ENCODE data around the gene SRRM4. TPM values are rescaled to one million over a fixed set of nuclear protein-coding genes. Genes with fewer than 3 reads are reported as not detected.

SRRM4 gene
- total RNA-seq, 1 donor from 2014 or later, result 1.7 TPM

DNA sequence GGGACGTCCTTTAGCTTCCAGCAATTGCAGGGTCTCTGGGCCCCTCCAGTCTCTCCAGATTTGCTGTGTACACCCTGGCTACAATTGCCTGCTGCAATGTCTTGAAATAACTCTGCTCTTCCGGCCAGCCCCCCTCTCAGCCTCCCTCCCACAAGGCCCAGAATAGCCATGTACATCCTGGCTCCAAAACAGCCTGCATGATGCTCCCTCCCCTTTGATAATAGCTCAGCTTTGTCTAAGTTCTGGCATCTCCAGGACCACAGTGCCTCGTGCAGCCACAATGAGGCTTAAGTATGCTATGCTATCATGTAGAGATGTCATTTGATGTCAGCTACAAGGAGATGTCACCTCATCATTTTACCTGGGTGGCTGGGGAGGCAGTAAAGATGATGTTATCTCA, 74.6 kb downstream of the SRRM4 start:
- Mint-ChIP-seq H3K36me3 (no peaks in the 10 kb centered on the region), H3K9me3 (peaks cover 4% of the 10 kb centered on the region), H3K27me3 (ENCODE audit: low read depth) (peaks cover 10% of the 10 kb centered on the region), H3K4me3 (no peak overlapping the region), H3K4me1 (no peaks in the 10 kb centered on the region), H3K27ac (no peak overlapping the region)
- no peak for TF ChIP-seq CTCF (IDR thresholded peaks at IDR 0.05; ENCODE audit: unreplicated experiment)
- DNase-seq (ENCODE audit: low spot score in 2 of 2, unreplicated experiment in 2 of 2), result no peak

- no peaks in the 10 kb centered on the region for H3K36me3 Mint-ChIP-seq
- no peak overlapping the region for H3K4me3 Mint-ChIP-seq
- no peaks in the 10 kb centered on the region for H3K9me3 Mint-ChIP-seq
- no peaks in the 10 kb centered on the region for H3K4me1 Mint-ChIP-seq
- DNase-seq (ENCODE audit: low spot score in 2 of 2, unreplicated experiment in 2 of 2), result peak; percentile 60 to 81
- H3K27me3 Mint-ChIP-seq (ENCODE audit: low read depth), result peaks cover 10% of the 10 kb centered on the region
- no peak overlapping the region for H3K27ac Mint-ChIP-seq
- TF ChIP-seq CTCF (IDR thresholded peaks at IDR 0.05; ENCODE audit: unreplicated experiment), result no peak
These were observed 79.8 kb downstream of the SRRM4 start for GRCh38 chr12:119060847-119061796.

DNA sequence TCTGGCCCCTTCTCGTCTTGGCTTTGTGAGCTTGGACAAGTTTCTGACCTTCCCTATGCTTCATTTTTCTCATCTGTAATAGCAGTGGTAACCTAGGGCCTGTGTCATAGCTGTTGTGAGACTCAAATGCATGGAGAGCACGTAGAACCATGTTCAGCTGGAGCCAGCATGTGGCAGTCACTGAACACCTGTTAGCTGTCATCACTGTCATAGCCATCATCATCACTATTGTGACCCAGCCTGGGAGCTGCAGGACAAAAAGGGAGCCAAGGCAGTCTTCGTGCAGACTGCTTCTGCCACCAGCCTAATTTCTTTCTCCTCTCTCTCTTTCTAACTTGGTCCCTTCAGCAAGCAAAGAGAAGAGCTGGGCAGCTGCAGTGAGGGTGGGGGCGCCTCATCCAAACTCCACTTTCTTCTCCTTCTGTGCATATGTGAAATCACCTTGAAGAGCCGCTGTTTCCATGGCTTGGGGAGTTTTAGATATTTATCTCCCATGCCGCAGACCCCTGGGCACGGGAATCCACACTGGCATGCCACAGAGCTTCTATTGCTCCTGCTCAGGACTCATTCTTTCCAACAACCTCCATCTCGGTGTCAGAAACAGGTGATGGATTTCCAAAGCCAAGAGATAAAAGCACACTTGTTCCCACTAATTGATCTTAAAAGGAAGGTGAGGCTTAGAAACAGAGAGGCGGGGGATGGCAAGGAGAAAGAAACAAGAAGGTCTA, 87.0 kb downstream of the SRRM4 start:
- no peak for TF ChIP-seq CTCF (IDR thresholded peaks at IDR 0.05; ENCODE audit: unreplicated experiment)
- Mint-ChIP-seq H3K27ac (no peak overlapping the region), H3K4me1 (no peaks in the 10 kb centered on the region), H3K4me3 (no peak overlapping the region), H3K9me3 (no peaks in the 10 kb centered on the region), H3K36me3 (no peaks in the 10 kb centered on the region), H3K27me3 (ENCODE audit: low read depth) (peaks cover 62% of the 10 kb centered on the region)
- no peak for DNase-seq (ENCODE audit: low spot score in 2 of 2, unreplicated experiment in 2 of 2)

GRCh38 chr12:119069147-119069642, 87.9 kb downstream of the SRRM4 start:
- no peaks in the 10 kb centered on the region for H3K36me3 Mint-ChIP-seq
- H3K27ac Mint-ChIP-seq, result no peak overlapping the region
- no peak overlapping the region for H3K4me3 Mint-ChIP-seq
- no peaks in the 10 kb centered on the region for H3K9me3 Mint-ChIP-seq
- no peak for TF ChIP-seq CTCF (IDR thresholded peaks at IDR 0.05; ENCODE audit: unreplicated experiment)
- no peak for DNase-seq (ENCODE audit: low spot score in 2 of 2, unreplicated experiment in 2 of 2)
- peaks cover 63% of the 10 kb centered on the region for H3K27me3 Mint-ChIP-seq (ENCODE audit: low read depth)
- no peaks in the 10 kb centered on the region for H3K4me1 Mint-ChIP-seq

DNA sequence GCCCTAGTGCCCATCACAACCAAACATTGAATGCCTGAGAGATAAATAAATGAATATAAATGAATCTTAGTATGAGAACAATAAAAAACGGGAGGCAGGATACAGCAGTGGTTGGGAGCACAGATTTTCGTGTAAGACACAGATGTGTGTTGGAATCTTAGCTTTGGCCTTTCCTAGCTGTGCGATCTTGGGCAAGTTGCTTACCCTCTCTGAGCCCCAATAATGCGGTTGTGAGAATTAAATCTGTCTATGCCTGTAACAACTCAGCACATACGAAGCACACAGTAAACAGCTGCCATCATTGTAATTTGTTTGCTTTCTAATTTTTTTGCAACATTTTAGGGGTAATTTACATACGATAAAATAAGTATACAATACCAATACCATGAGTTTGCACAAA, 89.8 kb downstream of the SRRM4 start:
- Mint-ChIP-seq H3K4me1 (no peaks in the 10 kb centered on the region), H3K27me3 (ENCODE audit: low read depth) (peaks cover 60% of the 10 kb centered on the region), H3K36me3 (no peaks in the 10 kb centered on the region), H3K27ac (no peak overlapping the region), H3K4me3 (no peak overlapping the region), H3K9me3 (no peaks in the 10 kb centered on the region)
- no peak for TF ChIP-seq CTCF (IDR thresholded peaks at IDR 0.05; ENCODE audit: unreplicated experiment)
- DNase-seq (ENCODE audit: low spot score in 2 of 2, unreplicated experiment in 2 of 2), result no peak
